HG02973 (cell line): ENCODE results near the gene KCNJ2.

Source experiments
- ATAC-seq: cut with Tn5 transposase; IDR thresholded peaks from one replicate; pipeline ENCODE4 v1.9.1; 2021; ENCODE audit warnings: moderate library complexity; ENCODE audit not compliant: unreplicated experiment

The KCNJ2 gene

DNA sequence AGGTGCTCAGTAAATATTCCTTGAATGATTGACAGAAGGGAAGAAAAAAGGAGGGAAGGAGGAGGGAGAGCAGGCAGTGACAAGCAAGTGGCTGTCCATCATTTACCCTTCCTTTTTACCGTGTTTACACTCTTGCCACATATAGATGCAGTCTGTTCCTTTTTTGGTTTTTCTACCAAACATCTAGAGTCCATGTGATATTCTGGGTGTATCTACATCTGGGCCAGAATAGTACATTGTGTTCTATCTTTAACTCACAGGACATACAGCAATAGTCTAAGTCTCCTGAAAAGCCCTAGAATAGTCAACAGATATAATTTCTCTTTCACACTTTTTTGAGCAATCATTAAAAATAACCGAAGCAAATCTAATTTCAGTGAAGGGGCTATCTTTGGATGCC, 33.5 kb downstream of the KCNJ2 start:
- no peak for ATAC-seq

DNA sequence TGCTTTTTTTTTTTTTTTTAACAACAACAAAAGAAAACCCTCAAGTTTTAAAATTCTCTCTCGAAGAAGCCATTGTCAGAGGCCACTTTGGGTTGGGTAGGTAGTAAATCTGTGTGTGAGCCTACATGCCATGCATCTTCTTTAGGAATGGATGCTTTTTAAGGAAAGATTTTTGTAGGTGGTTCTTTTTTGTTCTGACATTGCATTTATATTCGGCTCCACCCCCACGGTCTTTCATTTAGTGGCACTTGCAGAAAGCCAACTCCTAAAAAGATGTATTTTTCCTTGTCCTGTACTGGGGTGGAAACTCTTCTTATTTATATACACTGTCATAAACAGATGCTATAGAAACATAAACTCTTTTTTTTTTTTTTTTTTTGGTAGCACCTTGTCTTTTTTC, 35.1 kb downstream of the KCNJ2 start:
- ATAC-seq: no peak

DNA sequence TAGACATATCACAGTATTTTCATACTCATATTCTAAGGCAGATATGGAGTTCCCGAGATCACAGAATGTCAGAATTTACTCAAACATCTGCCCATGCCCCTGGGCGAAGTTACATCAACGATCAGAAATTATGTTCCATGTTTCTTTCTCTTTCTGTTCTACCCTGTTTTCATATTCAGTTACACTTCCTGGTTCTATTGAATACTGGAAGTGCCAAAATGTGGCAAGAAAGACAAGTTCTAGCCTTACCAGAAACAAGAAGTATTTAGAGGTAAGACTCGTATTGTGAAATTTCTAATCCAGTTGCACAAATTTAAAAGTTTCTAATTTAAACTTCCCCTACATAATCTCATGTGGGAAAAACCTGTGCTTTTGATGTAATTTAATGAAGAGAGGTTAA, 36.1 kb downstream of the KCNJ2 start:
- ATAC-seq: no peak

DNA sequence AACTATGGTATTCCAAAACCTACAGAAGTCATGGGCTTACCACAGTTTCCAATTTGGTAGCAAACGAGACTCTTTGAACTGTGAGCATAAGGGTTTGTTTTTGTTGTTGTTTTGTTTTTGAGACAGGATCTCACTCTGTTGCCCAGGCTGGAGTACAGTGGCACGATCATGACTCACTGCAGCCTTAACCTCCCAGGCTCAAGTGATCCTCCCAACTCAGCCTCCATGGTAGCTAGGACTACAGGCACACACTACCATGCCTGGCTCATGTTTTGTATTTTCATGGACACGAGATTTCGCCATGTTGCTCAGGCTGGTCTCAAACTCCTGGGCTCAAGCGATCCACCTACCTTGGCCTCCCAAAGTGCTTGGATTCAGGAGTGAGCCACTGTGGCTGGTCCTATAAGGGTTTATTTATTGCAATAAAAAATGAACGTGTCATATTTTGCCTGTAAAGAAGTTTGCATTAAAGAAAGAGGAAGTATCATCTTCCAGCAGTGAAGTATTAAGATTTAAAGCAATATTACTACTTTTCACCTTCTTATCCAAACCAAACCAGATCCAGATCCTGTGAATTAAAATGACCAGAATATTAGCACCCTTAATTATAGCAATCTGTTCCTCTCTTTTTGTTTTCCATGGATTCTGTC, 37.2 kb downstream of the KCNJ2 start:
- ATAC-seq: no peak

DNA sequence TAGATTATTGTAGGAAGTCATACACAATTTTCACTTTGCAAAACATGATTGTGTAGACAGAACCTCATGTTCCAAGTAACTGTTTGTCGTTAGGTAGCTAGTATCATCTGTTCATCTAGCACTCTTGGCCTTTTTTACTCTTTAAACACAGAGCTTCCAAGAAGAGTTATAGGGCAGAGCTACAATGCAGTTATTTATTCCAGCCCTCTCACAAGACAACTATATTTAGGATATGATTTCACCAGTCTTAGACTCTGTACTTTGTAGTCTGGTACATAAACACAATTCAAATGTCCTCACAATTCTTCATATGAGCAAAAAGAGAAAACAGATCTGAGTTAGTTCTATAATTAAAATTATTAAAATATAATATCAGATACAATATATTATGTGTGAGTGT, 37.9 kb downstream of the KCNJ2 start:
- no peak for ATAC-seq

DNA sequence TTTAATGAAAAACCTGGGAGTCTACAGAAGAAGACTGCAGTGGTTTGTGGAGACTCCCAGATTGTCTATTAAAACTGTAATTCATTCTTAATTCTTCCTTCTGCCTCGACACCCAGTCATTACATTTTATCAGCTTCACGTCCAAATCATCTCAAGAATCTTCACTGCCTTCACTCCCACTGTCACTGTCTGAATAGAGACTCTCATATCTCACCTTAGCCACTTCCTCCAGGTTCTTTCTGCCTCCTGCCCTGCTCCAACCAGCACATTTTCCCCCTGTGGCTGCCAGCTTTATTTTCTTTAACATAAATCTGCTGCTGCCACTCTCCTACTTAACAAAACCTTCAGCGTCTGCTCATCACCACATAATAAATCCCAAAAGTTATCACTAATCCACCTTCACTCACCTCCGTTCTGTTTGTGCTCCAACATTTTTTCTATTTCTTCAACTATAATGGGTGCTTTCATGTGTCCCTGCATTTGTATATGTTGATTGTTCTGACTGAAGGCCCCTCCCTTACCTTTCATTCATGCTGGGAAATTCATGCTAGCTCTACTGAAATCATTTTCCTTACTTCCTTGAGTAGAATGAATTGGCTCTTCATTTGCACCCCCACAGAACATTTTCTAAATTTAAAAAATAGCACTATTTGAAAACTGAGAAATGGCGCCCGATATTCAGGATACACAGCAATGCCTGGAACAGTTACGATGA, 38.9 kb downstream of the KCNJ2 start:
- ATAC-seq: no peak

DNA sequence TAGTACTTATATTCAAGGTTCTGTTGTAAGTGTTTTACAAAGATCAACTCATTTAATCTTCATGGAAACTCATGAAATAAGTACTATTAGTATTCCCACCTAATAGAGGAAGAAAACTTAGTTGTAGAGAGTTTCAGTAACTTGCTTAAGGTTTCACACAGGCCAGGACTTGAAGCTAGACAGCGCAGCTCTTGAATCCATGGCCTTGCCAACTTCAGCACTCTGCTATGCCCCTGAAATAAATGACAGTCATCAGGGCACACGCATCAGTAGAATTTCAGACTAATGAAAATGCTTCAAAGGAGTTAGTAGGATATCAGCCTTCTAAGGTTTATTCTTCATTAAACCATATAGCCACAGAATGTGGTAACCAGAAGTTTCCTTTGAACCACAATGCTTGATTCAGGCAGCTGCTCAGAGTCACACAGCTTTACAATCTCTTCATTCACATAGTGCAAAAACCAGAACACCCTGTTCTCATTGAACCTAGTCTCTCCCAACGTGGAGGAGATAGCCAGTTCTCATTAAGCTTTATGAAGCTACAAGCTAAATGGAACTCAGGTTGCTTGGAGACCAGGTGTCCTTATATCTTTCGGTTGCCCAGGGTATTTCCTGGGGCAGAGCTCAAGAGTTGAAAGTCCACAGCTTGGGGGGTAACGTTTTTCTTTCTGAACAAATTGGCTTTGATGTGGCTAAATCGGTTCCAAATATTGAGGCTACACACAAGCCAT, 39.7 kb downstream of the KCNJ2 start:
- ATAC-seq: no peak

DNA sequence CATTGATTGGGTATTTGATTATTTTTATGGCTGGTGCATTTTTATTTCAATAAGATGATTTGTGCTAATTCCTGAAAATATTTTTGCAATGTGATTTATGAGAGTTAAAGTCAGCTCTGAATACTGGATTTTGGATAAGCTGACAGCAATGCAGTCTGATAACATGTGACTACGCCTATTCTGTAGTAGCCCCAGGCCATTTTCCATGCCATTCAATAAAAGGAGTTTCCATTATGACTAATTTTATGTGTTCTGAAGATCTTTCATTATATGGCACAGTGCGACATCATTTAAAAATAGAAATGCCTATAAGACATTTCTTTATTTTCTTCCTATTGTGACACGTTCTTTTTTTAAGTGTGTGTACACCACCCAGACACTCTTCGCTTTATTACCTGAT, 46.3 kb downstream of the KCNJ2 start:
- no peak for ATAC-seq

DNA sequence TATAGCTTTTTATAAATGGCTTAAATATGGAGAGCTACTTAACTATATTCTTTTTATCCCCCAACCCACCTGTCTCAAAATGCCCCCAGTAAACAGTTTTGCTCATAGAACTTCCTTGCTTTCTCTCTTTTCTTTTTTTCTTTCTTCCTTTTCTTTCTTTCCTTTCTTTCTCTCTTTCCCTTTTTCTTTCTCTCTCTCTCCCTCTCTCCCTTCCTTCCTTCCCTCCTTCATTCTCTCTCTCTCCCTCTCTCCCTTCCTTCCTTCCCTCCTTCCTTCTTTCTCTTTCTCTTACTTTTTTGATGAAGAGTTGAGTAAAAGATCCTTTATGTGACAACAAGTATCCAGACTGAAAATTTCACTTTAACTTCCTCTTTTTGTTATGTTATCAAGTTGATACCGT, 48.2 kb downstream of the KCNJ2 start:
- ATAC-seq: no peak

DNA sequence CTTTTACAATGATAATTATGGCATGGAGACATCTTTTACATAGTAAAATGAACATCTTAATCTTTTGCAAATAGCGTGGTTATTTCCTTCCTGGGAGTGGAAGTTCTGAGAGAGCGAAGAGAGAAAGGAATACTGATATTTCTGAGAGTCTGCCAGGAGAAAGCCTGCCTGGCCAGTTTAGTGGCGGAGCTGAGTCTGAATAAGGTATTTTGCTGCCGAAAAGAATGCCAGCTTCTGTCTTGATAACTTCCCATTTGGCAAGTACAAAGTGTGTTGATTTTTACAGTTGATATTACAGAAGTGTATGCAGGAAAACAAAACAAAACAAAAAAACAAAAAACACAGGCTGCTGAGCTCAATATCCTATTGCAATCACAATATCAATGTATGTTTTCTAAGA, 55.9 kb downstream of the KCNJ2 start:
- ATAC-seq: no peak
